22Rv1 (cell line): ENCODE results near the gene PRDM7.

Experiments
- ZFX ChIP-seq: fragments of 450-650 bp; IDR thresholded peaks from 2 replicates; pipeline ENCODE4 v1.6.1; 2017; ENCODE audit warnings: antibody characterized with exemption, borderline replicate concordance
- TF ChIP-seq, protein P1 (sequence below): fragments of 450-650 bp; IDR thresholded peaks from 2 replicates; pipeline ENCODE4 v1.5.1; 2017; ENCODE audit warnings: mild to moderate bottlenecking

DNA sequence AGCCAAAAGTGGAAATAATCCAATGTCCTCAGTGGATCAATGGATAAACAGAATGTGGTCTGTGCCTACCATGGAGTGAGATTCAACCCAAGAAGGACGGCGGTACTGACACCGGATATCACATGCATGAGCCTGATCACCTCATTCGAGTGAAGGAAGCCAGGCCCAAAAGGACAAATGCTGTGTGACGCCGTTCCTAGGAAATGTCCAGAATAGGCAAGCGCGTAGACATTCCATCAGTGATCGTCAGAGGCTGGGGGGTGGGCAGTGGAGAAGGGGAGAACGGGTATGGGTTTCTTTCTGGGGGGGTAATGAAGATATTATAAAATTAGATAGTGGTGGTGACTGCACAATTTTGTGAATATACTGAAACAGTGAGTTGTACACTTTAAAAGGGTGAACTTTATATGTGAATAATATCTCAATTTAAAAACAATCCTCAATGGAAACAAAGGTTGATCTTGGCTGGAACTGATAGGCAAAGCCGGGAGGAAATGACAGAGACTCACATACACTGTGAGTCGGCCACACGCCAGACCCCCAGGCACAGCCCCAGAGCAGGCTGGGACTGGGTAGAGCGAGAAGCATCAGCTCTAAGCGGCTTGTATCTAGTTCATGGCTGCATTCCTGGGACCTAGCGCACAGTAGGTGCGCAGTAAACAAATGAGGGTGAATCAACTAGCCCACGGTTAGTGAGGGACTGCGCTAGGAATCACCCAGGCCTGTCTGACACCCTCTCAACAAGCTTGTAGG is 61.4 kb downstream of the PRDM7 start:
- TF ChIP-seq, protein P1, sequence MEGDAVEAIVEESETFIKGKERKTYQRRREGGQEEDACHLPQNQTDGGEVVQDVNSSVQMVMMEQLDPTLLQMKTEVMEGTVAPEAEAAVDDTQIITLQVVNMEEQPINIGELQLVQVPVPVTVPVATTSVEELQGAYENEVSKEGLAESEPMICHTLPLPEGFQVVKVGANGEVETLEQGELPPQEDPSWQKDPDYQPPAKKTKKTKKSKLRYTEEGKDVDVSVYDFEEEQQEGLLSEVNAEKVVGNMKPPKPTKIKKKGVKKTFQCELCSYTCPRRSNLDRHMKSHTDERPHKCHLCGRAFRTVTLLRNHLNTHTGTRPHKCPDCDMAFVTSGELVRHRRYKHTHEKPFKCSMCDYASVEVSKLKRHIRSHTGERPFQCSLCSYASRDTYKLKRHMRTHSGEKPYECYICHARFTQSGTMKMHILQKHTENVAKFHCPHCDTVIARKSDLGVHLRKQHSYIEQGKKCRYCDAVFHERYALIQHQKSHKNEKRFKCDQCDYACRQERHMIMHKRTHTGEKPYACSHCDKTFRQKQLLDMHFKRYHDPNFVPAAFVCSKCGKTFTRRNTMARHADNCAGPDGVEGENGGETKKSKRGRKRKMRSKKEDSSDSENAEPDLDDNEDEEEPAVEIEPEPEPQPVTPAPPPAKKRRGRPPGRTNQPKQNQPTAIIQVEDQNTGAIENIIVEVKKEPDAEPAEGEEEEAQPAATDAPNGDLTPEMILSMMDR: no peak
- TF ChIP-seq ZFX: no peak
